Endothelial cell (in vitro differentiated cells): ENCODE data around the gene PIK3C2G. TPM values are rescaled to one million over a fixed set of nuclear protein-coding genes. Genes with fewer than 3 reads are reported as not detected.

Experiments used
- DNase-seq: peaks from one replicate; pipeline ENCODE4 v3.0.0; 2021; ENCODE audit warnings: low spot score
- H3K27ac Mint-ChIP-seq: one replicate; pipeline ENCODE4 v1.8.0; 2021; ENCODE audit warnings: mixed read lengths, inconsistent platforms; ENCODE audit not compliant: unreplicated experiment
- H3K27me3 Mint-ChIP-seq: one replicate; pipeline ENCODE4 v1.8.0; 2021; ENCODE audit warnings: mild to moderate bottlenecking, moderate library complexity, mixed read lengths, inconsistent platforms; ENCODE audit not compliant: unreplicated experiment
- H3K36me3 Mint-ChIP-seq: one replicate; pipeline ENCODE4 v1.8.0; 2021; ENCODE audit warnings: mild to moderate bottlenecking, low read depth, mixed read lengths, inconsistent platforms; ENCODE audit not compliant: unreplicated experiment
- H3K4me1 Mint-ChIP-seq: one replicate; pipeline ENCODE4 v1.8.0; 2021; ENCODE audit warnings: mild to moderate bottlenecking, mixed read lengths, inconsistent platforms; ENCODE audit not compliant: unreplicated experiment
- H3K4me3 Mint-ChIP-seq: one replicate; pipeline ENCODE4 v1.8.0; 2021; ENCODE audit warnings: mild to moderate bottlenecking, mixed read lengths, inconsistent platforms; ENCODE audit not compliant: unreplicated experiment
- H3K9me3 Mint-ChIP-seq: one replicate; pipeline ENCODE4 v1.8.0; 2021; ENCODE audit warnings: mixed read lengths, inconsistent platforms; ENCODE audit not compliant: unreplicated experiment
- CTCF ChIP-seq: fragments of 200-600 bp; sonication (generic); IDR thresholded peaks from one replicate; pipeline ENCODE4 v1.5.0; 2021; ENCODE audit warnings: antibody characterized with exemption; ENCODE audit not compliant: unreplicated experiment
- total RNA-seq: library from RNA; stranded (reverse); fragmentation: NEBNext Ultra II Directional; extraction: Animal tissue kit (Norgen Biotek cat#: 25700); gene quantifications from one replicate; pipeline ENCODE4 v1.2.1, GENCODE V29; 2021; ENCODE audit not compliant: unreplicated experiment

PIK3C2G gene
- total RNA-seq, 1 donor from 2014 or later, result not detected

GRCh38 chr12:18470251-18470650 is 208.9 kb downstream of the PIK3C2G start:
- H3K4me3 Mint-ChIP-seq, result no peak overlapping the region
- no peak overlapping the region for H3K27ac Mint-ChIP-seq
- no peak for DNase-seq
- H3K27me3 Mint-ChIP-seq, result no peaks in the 10 kb centered on the region
- H3K36me3 Mint-ChIP-seq, result no peaks in the 10 kb centered on the region
- H3K9me3 Mint-ChIP-seq, result no peaks in the 10 kb centered on the region
- H3K4me1 Mint-ChIP-seq, result no peaks in the 10 kb centered on the region
- TF ChIP-seq CTCF, result no peak

GRCh38 chr12:18472304-18472703 is 211.0 kb downstream of the PIK3C2G start:
- H3K4me1 Mint-ChIP-seq, result no peaks in the 10 kb centered on the region
- no peak for DNase-seq
- H3K36me3 Mint-ChIP-seq, result no peaks in the 10 kb centered on the region
- no peak overlapping the region for H3K4me3 Mint-ChIP-seq
- no peaks in the 10 kb centered on the region for H3K9me3 Mint-ChIP-seq
- no peak for TF ChIP-seq CTCF
- H3K27ac Mint-ChIP-seq, result no peak overlapping the region
- no peaks in the 10 kb centered on the region for H3K27me3 Mint-ChIP-seq

GRCh38 chr12:18472806-18473205 is 211.5 kb downstream of the PIK3C2G start:
- Mint-ChIP-seq H3K4me1 (no peaks in the 10 kb centered on the region), H3K27me3 (no peaks in the 10 kb centered on the region), H3K27ac (no peak overlapping the region), H3K36me3 (no peaks in the 10 kb centered on the region), H3K4me3 (no peak overlapping the region), H3K9me3 (no peaks in the 10 kb centered on the region)
- TF ChIP-seq CTCF, result no peak
- DNase-seq, result no peak

GRCh38 chr12:18476861-18477260 is 215.5 kb downstream of the PIK3C2G start:
- Mint-ChIP-seq H3K27me3 (no peaks in the 10 kb centered on the region), H3K27ac (no peak overlapping the region), H3K36me3 (no peaks in the 10 kb centered on the region), H3K4me3 (no peak overlapping the region), H3K4me1 (peaks cover 4% of the 10 kb centered on the region), H3K9me3 (no peaks in the 10 kb centered on the region)
- DNase-seq, result no peak
- no peak for TF ChIP-seq CTCF

- H3K9me3 Mint-ChIP-seq, result no peaks in the 10 kb centered on the region
- DNase-seq, result no peak
- H3K27ac Mint-ChIP-seq, result no peak overlapping the region
- H3K4me1 Mint-ChIP-seq, result peaks cover 4% of the 10 kb centered on the region
- no peaks in the 10 kb centered on the region for H3K27me3 Mint-ChIP-seq
- no peak overlapping the region for H3K4me3 Mint-ChIP-seq
- TF ChIP-seq CTCF, result no peak
- no peaks in the 10 kb centered on the region for H3K36me3 Mint-ChIP-seq
Measured at GRCh38 chr12:18479256-18479655, 217.9 kb downstream of the PIK3C2G start.
